Measurements from ENCODE around the gene TPSB2. TPM values are rescaled to one million over a fixed set of nuclear protein-coding genes. Genes with fewer than 3 reads are reported as not detected.
"Not testable (repeated sequence)": the region's sequence is repeated elsewhere in the genome, so short reads cannot be mapped to it uniquely, and the experiment has no call there.

TPSB2 gene
- polyA plus RNA-seq, 1 donor (not counting 4 experiments of a cell fraction or from before 2014, with no cell fraction given), result not detected

GRCh38 chr16:1255276-1256122 is 25.5 kb upstream of the TPSB2 start, which contains the start of gene TPSD1:
Gene TPSD1, plus strand, starts transcription at chr16:1256069. Its CDS starts 212 bp downstream, at chr16:1256281.
- H3K27me3 ChIP-seq (ENCODE audit: control insufficient read depth, extremely low read depth, insufficient read depth, low read length), result peaks cover 17% of the 10 kb centered on the region
- H3K9ac ChIP-seq (ENCODE audit: control insufficient read depth, extremely low read depth, insufficient read depth, low read length); dilution Hi-C loops (cut with MboI; ENCODE audit: extremely low pct_ligation_motif_present, low sequenced_read_pairs); H3K36me3 ChIP-seq (ENCODE audit: control insufficient read depth in 2 of 2, extremely low read depth in 1 of 2, insufficient read depth in 2 of 2, low read length in 2 of 2); H3K9me1 ChIP-seq (ENCODE audit: control insufficient read depth, extremely low read depth, insufficient read depth, low read length); H3K9me3 ChIP-seq (ENCODE audit: control insufficient read depth, low read depth, low read length); H3K4me1 ChIP-seq (ENCODE audit: control insufficient read depth, extremely low read depth, insufficient read depth, low read length); H2AFZ ChIP-seq (ENCODE audit: control insufficient read depth, low read length); H3K4me2 ChIP-seq (ENCODE audit: control insufficient read depth, extremely low read depth, insufficient read depth, low read depth, low read length); DNase-seq (ENCODE audit: low read depth, low spot score); H4K20me1 ChIP-seq (ENCODE audit: control insufficient read depth, extremely low read depth, insufficient read depth, low read length); H3K27ac ChIP-seq (ENCODE audit: control insufficient read depth, insufficient read depth, low read length); H3K4me3 ChIP-seq (ENCODE audit: control insufficient read depth in 2 of 3, extremely low read depth in 1 of 3, insufficient read depth in 2 of 3, low read depth in 1 of 3, low read length in 3 of 3); H3K79me2 ChIP-seq (ENCODE audit: control insufficient read depth, insufficient read depth, low read length); FAIRE-seq: not testable (repeated sequence)

DNA sequence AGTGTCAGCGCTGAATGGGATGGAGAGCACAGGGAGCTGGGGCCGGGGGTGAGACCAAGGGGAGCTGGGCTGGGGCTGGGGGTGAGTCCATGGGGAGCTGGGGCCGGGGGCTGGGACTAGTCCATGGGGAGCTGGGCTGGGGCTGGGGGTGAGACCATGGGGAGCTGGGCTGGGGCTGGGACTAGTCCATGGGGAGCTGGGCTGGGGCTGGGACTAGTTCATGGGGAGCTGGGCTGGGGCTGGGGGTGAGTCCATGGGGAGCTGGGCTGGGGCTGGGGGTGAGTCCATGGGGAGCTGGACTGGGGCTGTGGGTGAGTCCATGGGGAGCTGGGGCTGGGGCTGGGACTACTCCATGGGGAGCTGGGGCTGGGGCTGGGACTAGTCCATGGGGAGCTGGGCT is 24.8 kb upstream of the TPSB2 start:
- dilution Hi-C loops (cut with MboI; ENCODE audit: extremely low pct_ligation_motif_present, low sequenced_read_pairs), result not testable (repeated sequence)

DNA sequence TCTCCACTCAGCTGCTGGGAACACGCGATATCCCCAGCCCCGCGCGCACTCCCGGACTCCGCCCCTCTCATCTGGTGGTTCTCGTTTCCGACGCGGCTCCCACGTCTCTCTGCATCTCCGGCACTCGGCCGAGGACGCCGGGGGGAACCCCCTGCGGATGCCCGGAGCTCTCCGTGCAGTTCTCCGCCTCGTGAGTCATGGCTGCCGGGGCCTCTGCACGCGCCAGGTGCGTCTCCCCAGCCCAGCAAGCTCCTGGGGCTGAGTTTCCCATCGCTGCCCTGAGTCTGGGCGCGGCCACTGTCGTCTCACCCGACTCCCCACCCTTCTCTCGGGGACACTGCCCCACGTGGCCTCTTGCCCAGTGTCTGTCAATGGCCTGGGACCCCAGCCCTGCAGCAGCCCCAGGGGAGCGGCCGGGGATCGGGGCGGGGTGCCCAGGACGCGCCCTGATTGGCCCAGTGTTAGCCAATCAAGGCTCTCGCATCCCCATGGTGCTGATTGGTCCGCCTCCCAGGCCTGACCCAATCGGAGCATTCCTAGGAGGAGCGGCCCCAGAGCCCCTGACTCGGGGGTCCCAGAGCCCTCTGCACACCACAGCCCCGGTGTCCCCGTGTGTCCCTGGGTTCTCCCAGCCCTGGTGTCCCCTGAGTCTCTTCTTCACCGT is 23.8 kb upstream of the TPSB2 start:
- FAIRE-seq; H3K36me3 ChIP-seq (ENCODE audit: control insufficient read depth in 2 of 2, extremely low read depth in 1 of 2, insufficient read depth in 2 of 2, low read length in 2 of 2): not testable (repeated sequence)

More for the DNA sequence above, 24.8 kb upstream of the TPSB2 start:
- H3K9ac ChIP-seq (ENCODE audit: control insufficient read depth, extremely low read depth, insufficient read depth, low read length); FAIRE-seq; H3K27ac ChIP-seq (ENCODE audit: control insufficient read depth, insufficient read depth, low read length); H3K4me1 ChIP-seq (ENCODE audit: control insufficient read depth, extremely low read depth, insufficient read depth, low read length); H2AFZ ChIP-seq (ENCODE audit: control insufficient read depth, low read length); DNase-seq (ENCODE audit: low read depth, low spot score); H3K4me2 ChIP-seq (ENCODE audit: control insufficient read depth, extremely low read depth, insufficient read depth, low read depth, low read length); H3K79me2 ChIP-seq (ENCODE audit: control insufficient read depth, insufficient read depth, low read length); H3K9me1 ChIP-seq (ENCODE audit: control insufficient read depth, extremely low read depth, insufficient read depth, low read length); H3K9me3 ChIP-seq (ENCODE audit: control insufficient read depth, low read depth, low read length); H4K20me1 ChIP-seq (ENCODE audit: control insufficient read depth, extremely low read depth, insufficient read depth, low read length); H3K4me3 ChIP-seq (ENCODE audit: control insufficient read depth in 2 of 3, extremely low read depth in 1 of 3, insufficient read depth in 2 of 3, low read depth in 1 of 3, low read length in 3 of 3); H3K36me3 ChIP-seq (ENCODE audit: control insufficient read depth in 2 of 2, extremely low read depth in 1 of 2, insufficient read depth in 2 of 2, low read length in 2 of 2): not testable (repeated sequence)
- H3K27me3 ChIP-seq (ENCODE audit: control insufficient read depth, extremely low read depth, insufficient read depth, low read length), result peaks cover 11% of the 10 kb centered on the region

DNA sequence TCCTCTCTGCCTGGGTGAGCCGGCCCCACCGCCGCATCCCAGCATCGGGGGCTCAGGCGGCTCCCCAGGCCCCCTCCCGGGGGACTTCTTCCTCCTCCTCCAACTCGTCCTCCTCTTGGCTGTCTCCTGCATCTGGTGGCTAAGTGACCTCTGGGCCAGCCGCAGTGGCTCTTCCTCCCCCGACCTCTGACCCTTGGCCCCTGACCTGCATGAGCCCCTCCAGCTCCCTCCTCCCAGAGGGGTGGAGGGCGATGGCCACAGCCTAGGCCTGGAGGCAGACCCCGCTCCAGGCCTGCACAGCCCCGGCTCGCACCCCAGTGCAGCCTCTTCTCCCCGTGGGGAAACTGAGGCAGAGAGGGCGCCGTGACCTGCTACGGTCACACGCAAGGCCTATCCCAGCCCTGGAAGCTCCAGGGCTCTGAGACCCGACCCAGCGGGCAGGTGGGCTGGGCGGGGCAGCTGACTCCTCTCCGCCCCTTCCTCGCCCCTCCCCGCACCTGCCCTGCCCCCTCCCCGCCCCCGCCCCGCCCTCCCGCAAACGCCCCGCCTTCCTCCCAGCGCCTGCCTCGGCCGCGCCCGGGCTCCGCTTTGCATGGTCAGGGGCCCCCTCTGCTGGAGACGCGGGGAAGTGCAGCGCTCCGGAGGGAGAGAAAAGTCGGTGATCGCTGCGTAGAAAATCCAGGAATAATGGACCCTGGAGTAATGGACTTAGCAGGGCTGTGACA is 19.2 kb upstream of the TPSB2 start:
- peaks cover 11% of the 10 kb centered on the region for H3K27me3 ChIP-seq (ENCODE audit: control insufficient read depth, extremely low read depth, insufficient read depth, low read length)
- H3K4me3 ChIP-seq (ENCODE audit: control insufficient read depth in 2 of 3, extremely low read depth in 1 of 3, insufficient read depth in 2 of 3, low read depth in 1 of 3, low read length in 3 of 3); H4K20me1 ChIP-seq (ENCODE audit: control insufficient read depth, extremely low read depth, insufficient read depth, low read length); DNase-seq (ENCODE audit: low read depth, low spot score); H3K4me2 ChIP-seq (ENCODE audit: control insufficient read depth, extremely low read depth, insufficient read depth, low read depth, low read length); H3K27ac ChIP-seq (ENCODE audit: control insufficient read depth, insufficient read depth, low read length); H3K4me1 ChIP-seq (ENCODE audit: control insufficient read depth, extremely low read depth, insufficient read depth, low read length); H3K9me1 ChIP-seq (ENCODE audit: control insufficient read depth, extremely low read depth, insufficient read depth, low read length); dilution Hi-C loops (cut with MboI; ENCODE audit: extremely low pct_ligation_motif_present, low sequenced_read_pairs); H3K9me3 ChIP-seq (ENCODE audit: control insufficient read depth, low read depth, low read length); H3K9ac ChIP-seq (ENCODE audit: control insufficient read depth, extremely low read depth, insufficient read depth, low read length); H2AFZ ChIP-seq (ENCODE audit: control insufficient read depth, low read length); H3K79me2 ChIP-seq (ENCODE audit: control insufficient read depth, insufficient read depth, low read length); H3K36me3 ChIP-seq (ENCODE audit: control insufficient read depth in 2 of 2, extremely low read depth in 1 of 2, insufficient read depth in 2 of 2, low read length in 2 of 2): not testable (repeated sequence)
- FAIRE-seq, result peak; percentile 36

More for the DNA sequence above, 23.8 kb upstream of the TPSB2 start:
- H3K79me2 ChIP-seq (ENCODE audit: control insufficient read depth, insufficient read depth, low read length); H3K27ac ChIP-seq (ENCODE audit: control insufficient read depth, insufficient read depth, low read length); H3K9me1 ChIP-seq (ENCODE audit: control insufficient read depth, extremely low read depth, insufficient read depth, low read length); H3K27me3 ChIP-seq (ENCODE audit: control insufficient read depth, extremely low read depth, insufficient read depth, low read length); H2AFZ ChIP-seq (ENCODE audit: control insufficient read depth, low read length); H3K9ac ChIP-seq (ENCODE audit: control insufficient read depth, extremely low read depth, insufficient read depth, low read length); H3K9me3 ChIP-seq (ENCODE audit: control insufficient read depth, low read depth, low read length); H3K4me1 ChIP-seq (ENCODE audit: control insufficient read depth, extremely low read depth, insufficient read depth, low read length); H3K4me3 ChIP-seq (ENCODE audit: control insufficient read depth in 2 of 3, extremely low read depth in 1 of 3, insufficient read depth in 2 of 3, low read depth in 1 of 3, low read length in 3 of 3); H4K20me1 ChIP-seq (ENCODE audit: control insufficient read depth, extremely low read depth, insufficient read depth, low read length); dilution Hi-C loops (cut with MboI; ENCODE audit: extremely low pct_ligation_motif_present, low sequenced_read_pairs); H3K4me2 ChIP-seq (ENCODE audit: control insufficient read depth, extremely low read depth, insufficient read depth, low read depth, low read length); DNase-seq (ENCODE audit: low read depth, low spot score): not testable (repeated sequence)

All from keratinocyte (primary cell).